ENCODE results near the gene DNASE1L3. TPM values are rescaled to one million over a fixed set of nuclear protein-coding genes. Genes with fewer than 3 reads are reported as not detected.

The DNASE1L3 gene
- total and polyA plus RNA-seq, 2 of the 13 experiments (the other 11 are each of a cell fraction or from before 2014, with no cell fraction given): 0.86 to 1.7 TPM

DNA sequence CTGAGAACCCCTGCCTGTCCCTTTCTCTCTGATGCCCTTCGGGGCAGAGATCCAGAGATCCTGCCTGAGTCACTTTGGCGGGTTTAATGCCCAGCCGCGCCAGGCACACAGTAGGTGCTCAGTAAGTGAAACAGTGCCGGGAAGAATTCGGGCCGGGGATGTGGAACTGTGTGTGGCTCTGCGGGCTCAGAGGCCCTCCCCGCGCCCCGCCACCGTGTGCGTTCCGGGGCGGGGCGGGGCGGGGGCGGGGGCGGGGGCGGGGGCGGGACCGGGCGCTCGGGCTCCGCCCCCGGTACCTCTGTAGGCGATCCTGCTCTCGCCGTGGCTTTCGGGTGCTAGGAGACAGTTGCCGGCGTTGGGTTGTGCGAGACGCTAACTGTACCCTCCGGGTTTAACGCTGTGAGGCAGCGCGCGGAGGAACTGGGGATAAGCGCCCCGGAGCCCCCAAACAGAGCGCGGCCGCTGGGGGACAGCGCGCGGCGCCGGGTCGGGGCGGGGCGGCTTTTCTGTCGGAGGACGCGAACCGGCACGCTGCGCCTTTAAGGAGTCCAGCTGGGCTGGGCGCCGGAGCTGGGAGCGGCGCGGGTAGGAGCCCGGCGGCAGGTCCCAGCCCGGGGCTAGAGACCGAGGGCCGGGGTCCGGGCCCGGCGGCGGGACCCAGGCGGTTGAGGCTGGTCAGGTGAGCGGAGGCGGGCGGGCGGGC lies 26.6 kb upstream of the DNASE1L3 start, which contains the start of gene ABHD6 (continued):
- no peak for TF ChIP-seq FOXO1 (CRISPR knock-in tag; IDR thresholded peaks at IDR 0.05)
- TF ChIP-seq FOXJ3 (CRISPR knock-in tag; IDR thresholded peaks at IDR 0.05; ENCODE audit: borderline replicate concordance): no peak
- TF ChIP-seq ZEB1 (IDR thresholded peaks at IDR 0.05; ENCODE audit: insufficient replicate concordance, low read depth): peak; percentile 5
- no peak for TF ChIP-seq MAFK (conservative IDR thresholded peaks at IDR 0.05 in 1 of 2, IDR thresholded peaks at IDR 0.05 in 1 of 2; ENCODE audit: low read length in 2 of 2)
- no peak for TF ChIP-seq BCLAF1 (IDR thresholded peaks at IDR 0.05)
- TF ChIP-seq POGK (CRISPR knock-in tag; conservative IDR thresholded peaks at IDR 0.05): peak; percentile 62; the same call in 1 of the 2 replicates
- no peak for TF ChIP-seq SNRNP70 (IDR thresholded peaks at IDR 0.05; ENCODE audit: low read depth, low read length)
- peak in 1 of 2 experiments; percentile 61; a peak in 1 of 4 replicates for TF ChIP-seq POLR2A (IDR thresholded peaks at IDR 0.05; ENCODE audit: insufficient read depth in 1 of 2, low read depth in 2 of 2, low read length in 2 of 2)
- no peak; the same call in 1 of the 2 replicates for TF ChIP-seq NCOA2 (CRISPR knock-in tag; IDR thresholded peaks at IDR 0.05)
- no peak for TF ChIP-seq GPBP1L1 (CRISPR knock-in tag; IDR thresholded peaks at IDR 0.05)
- no peak for TF ChIP-seq ZNF709 (CRISPR knock-in tag; IDR thresholded peaks at IDR 0.05)
- 0 out of 2 replicates have a peak, but pooled peaks have one; percentile 28 for TF ChIP-seq GATAD1 (CRISPR knock-in tag; IDR thresholded peaks at IDR 0.05)
- TF ChIP-seq ZNF33A (CRISPR knock-in tag; IDR thresholded peaks at IDR 0.05; ENCODE audit: borderline replicate concordance): no peak
- TF ChIP-seq, protein P1, sequence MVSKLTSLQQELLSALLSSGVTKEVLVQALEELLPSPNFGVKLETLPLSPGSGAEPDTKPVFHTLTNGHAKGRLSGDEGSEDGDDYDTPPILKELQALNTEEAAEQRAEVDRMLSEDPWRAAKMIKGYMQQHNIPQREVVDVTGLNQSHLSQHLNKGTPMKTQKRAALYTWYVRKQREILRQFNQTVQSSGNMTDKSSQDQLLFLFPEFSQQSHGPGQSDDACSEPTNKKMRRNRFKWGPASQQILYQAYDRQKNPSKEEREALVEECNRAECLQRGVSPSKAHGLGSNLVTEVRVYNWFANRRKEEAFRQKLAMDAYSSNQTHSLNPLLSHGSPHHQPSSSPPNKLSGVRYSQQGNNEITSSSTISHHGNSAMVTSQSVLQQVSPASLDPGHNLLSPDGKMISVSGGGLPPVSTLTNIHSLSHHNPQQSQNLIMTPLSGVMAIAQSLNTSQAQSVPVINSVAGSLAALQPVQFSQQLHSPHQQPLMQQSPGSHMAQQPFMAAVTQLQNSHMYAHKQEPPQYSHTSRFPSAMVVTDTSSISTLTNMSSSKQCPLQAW (CRISPR knock-in tag; IDR thresholded peaks at IDR 0.05): 0 out of 2 replicates have a peak, but pooled peaks have one; percentile 26
- TF ChIP-seq, protein P2, sequence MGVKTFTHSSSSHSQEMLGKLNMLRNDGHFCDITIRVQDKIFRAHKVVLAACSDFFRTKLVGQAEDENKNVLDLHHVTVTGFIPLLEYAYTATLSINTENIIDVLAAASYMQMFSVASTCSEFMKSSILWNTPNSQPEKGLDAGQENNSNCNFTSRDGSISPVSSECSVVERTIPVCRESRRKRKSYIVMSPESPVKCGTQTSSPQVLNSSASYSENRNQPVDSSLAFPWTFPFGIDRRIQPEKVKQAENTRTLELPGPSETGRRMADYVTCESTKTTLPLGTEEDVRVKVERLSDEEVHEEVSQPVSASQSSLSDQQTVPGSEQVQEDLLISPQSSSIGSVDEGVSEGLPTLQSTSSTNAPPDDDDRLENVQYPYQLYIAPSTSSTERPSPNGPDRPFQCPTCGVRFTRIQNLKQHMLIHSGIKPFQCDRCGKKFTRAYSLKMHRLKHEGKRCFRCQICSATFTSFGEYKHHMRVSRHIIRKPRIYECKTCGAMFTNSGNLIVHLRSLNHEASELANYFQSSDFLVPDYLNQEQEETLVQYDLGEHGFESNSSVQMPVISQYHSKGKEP (CRISPR knock-in tag; IDR thresholded peaks at IDR 0.05): no peak
- peak; percentile 24 for TF ChIP-seq TAF1 (CRISPR knock-in tag; IDR thresholded peaks at IDR 0.05)
- peak; percentile 48; the same call in 1 of the 2 replicates for TF ChIP-seq KDM5A (IDR thresholded peaks at IDR 0.05; ENCODE audit: borderline replicate concordance, low read length)
- TF ChIP-seq ZNF850 (CRISPR knock-in tag; conservative IDR thresholded peaks at IDR 0.05): no peak
- TF ChIP-seq ZNF776 (CRISPR knock-in tag; IDR thresholded peaks at IDR 0.05): no peak
